GM21825 (cell line): ENCODE measurements around the gene HPS4.
"Not testable (repeated sequence)": the region's sequence is repeated elsewhere in the genome, so short reads cannot be mapped to it uniquely, and the experiment has no call there.

ENCODE experiments used
- ATAC-seq: cut with Tn5 transposase; IDR thresholded peaks from one replicate; pipeline ENCODE4 v1.9.1; 2021; ENCODE audit warnings: mild to moderate bottlenecking, moderate library complexity; ENCODE audit not compliant: unreplicated experiment

Gene HPS4

DNA sequence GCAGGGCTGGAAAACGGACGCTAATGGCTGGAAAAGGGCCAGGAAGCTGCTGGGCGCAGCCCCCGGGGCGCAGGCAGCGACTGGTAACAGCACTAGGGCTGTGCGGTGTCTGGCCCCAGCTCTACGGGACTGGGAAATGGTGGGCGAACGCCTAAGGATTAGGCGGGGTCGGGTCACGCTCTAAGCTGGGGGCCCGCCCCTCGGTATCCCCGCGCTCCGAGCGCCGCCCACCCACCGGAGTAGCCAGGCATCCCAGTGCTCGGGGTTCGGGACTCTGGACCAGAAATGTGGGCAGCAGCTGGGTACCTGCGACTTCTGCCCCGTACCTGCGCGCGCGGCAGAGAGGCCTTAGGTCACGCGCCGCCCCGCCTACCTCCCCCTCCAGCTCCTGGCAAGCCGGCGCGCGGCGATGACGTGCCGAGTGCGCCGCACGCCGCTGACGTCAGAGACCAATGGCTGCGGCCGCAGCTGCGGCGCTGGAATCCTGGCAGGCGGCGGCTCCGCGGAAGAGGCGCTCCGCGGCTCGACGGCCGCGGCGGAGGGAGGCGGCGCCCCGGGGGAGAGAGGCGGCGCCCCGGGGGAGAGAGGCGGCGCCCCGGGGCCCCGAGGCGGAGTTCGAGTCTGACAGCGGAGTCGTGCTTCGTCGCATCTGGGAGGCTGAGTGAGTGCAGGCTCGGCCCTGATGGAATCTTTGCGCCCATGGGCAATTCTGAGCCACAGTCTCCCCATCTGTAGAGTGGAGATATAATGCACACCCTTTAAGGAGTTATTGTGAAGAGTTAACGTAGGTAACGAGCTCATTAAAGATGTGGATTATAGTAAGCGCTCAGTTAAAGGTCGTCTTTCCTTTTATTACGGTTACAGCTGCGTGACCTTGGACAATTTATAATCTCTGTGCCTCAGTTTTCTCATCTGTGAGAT, at the start of gene HPS4, which contains the start of gene SRRD:
Gene HPS4 (minus strand): TSS at position 345 of the 921 bp plus-strand sequence. CDS start 2,021 bp downstream, outside the sequence.
Gene SRRD (plus strand): TSS at position 439 of the 921 bp plus-strand sequence. CDS start 14 bp downstream, at position 453.
- ATAC-seq = peak; percentile 68

GRCh38 chr22:26529345-26529744, 45.8 kb upstream of the HPS4 start:
- ATAC-seq = no peak

DNA sequence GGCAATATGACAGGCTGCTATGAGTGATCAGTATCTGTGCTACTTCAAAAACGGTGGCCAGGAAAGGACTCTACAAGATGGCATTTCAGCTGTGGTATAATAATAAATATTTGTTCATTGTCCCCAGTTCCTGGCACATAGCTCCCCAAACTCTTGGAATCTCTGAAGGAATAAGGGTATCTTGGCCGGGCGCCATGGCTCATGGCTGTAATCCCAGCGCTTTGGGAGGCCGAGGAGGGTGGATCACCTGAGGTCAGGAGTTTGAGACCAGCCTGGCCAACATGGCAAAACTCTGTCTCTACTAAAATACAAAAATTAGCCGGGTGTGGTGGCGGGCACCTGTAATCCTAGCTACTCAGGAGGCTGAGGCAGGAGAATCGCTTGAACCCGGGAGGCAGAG, 44.9 kb upstream of the HPS4 start:
- not testable (repeated sequence) for ATAC-seq

- no peak for ATAC-seq
These were observed 44.2 kb upstream of the HPS4 start for GRCh38 chr22:26527574-26528465.

DNA sequence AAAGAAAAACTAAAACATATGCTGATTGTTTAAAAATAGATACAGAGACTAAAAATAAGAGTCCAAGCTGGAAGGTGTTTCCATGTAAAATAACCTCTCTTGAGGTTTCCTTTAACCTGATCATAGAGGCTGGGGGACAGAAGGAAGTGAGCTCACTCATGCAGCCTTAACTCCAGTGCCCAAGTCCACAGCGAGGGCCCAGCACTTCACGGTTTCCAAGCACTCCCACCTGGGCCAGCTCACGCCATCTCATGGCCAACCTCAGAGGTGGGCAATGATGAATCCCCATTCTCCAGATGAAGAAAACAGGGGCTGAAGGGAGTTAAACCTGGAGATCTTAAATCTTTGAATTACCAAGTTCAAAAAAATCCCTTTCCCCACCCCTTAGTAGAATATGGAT, 43.6 kb upstream of the HPS4 start:
- ATAC-seq = no peak

DNA sequence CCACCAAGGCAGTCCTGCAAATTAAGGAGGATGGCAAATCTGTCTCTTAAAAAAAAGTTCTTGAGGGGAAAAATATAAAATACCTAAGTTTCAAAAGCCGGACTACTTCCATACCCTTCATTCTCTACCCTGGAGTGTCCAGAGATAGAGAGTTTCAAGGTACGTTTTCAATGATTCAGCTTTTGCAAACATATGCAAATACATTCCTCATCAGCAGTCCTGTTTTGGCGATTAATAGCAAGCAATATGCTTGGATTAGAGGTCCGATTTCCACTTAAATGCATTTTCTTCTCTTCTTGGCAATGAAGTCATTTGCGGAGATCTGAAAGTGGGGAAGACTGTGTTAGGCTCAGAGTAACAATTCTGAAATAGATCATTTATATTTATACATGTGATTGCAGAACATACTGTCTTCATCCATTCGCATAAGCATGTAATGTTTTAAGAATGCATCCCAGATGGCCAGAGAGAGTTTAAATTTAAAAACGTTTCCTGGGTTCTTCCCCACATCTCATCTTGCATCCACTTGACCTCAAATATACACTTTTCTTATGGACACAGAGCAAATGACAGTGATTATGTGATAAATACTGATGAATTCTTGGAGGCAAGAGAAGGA, 42.5 kb upstream of the HPS4 start:
- ATAC-seq = no peak

- ATAC-seq = no peak
These were observed 41.3 kb upstream of the HPS4 start for GRCh38 chr22:26524870-26525269.

DNA sequence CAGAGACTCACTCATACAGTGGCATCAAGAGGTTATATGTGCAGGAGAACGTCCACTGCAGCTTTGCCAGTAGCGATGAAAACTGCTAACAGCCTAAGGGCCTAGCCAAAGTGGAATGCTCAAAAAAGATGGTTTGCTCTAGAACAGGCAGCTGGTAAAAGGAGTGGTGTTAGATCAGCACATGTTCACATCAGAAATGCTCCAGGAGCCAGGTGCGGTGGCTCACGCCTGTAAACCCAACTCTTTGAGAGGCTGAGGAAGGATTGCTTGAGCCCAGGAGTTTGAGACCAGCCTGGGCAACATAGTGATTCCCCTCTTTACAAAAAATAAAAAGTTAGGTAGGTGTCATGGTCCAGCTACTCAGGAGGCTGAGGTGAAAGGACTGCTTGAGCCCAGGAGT, 39.0 kb upstream of the HPS4 start:
- no peak for ATAC-seq

DNA sequence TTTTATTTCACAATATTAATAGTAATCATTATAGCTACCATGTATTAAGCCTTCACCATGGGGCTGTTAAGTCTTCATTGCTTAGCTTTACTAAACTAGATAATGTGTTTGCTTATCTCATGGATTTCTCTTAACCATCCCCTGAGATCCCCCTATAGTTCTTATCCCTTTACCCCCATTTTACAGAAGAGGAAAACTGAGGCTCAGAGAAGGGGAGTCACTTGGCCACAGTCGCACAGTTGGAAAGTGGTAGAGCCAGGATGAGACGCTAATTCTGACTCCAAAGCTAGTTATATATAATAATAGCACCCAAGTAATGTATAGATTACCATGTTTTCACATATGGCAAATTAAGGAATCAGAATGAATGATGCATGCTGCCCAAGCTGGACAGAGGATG, 38.4 kb upstream of the HPS4 start:
- ATAC-seq = no peak

DNA sequence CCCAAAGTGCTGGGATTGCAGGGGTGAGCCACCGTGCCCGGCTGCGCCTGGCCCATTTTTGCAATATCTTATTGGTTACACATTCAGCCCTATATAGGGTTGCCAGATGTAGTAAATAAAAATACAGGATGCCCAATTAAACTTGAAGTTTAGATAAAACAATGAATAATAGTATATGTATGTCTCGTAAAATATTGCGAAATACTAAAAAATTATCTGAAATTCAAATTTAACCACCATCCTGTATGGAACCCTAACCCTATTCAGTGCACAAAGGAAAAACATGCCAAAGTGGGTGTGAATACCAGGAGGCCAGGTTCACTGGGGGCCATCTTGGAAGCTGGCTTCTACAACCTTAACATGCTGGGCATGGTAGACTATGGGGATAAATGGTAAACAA, 33.8 kb upstream of the HPS4 start:
- no peak for ATAC-seq

DNA sequence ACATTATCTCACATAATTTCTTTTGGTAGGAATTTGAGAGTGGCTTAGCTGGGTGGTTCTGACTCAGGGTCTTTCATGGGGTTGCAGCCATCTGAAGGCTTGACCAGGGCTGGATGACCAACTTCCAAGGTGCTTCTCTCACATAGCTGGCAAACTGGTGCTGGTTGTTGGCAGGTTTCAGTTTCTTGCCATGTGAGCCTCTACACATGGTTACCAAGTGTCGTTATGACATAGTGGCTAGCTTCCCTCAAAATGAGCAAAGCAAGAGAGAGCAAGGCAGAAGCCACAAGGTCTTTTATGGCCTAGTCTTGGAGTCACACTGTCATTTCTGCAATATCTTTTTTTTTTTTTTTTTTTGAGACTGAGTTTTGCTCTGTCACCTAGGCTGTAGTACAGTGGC, 32.9 kb upstream of the HPS4 start:
- ATAC-seq = no peak

DNA sequence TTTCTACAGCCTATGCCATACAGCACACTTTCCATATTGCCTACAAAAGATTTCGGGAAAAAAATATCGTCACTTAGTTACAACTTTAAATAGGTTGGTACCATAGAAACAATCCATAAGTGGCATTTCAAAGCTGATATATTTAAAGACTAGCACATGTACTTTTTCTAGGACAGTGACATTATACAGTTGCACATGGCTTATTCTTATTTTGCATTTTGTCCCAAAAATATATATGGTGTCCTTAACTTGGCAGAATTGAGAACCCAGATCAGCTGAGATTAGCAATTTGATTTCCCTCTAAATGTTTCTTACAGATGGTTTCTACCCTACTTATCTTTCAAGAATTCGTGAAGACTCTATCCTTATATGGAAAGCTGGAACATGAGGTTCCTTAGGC, 32.3 kb upstream of the HPS4 start:
- no peak for ATAC-seq

DNA sequence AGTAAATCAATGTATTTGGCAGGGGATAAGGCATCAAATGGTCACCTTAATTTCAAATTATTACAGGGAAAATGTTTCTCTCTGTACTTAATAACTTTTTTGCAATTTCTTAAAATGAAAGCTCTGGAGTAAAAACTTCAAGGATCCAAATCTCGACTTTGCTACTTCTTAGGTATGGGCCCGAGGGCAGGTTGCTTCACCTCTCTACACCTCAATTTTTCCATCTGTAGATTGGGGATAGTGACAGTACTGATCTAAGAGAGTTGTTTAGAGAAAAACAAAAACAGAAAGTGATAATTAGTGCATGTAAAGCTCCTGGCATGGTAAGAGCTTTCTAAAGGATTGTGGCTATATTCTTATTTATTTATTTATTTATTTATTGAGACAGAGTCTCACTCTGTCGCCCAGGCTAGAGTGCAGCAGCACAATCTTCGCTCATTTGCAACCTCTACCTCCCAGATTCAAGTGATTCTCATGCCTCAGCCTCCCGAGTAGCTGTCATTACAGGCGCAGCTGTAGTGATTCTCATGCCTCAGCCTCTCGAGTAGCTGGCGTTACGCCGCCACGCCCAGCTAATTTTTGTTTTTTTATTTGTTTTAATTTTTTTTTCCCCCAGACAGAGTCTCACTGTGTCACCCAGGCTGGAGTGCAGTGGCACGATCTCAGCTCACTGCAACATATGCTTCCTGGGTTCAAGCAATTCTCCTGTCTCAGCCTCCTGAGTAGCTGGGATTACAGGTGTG, 31.0 kb upstream of the HPS4 start:
- no peak for ATAC-seq

DNA sequence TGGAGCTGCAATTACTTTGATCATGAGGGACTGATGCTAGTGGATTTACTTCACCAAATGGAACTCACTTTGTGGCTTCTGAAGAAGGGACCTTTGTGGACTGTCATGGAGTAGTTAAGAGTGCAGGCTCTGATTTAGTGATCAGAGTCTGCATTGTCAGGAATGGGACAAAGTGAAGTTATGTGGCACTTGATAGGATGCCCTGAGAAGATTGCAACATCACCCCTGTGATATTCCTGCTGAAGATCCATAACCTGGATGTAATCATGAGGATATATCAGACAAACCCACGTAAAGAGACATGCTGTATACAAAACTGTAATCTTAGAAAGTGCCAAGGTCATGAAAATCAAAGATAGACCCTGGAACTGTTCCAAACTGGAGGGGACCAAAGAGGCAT, 30.3 kb upstream of the HPS4 start:
- ATAC-seq = no peak

DNA sequence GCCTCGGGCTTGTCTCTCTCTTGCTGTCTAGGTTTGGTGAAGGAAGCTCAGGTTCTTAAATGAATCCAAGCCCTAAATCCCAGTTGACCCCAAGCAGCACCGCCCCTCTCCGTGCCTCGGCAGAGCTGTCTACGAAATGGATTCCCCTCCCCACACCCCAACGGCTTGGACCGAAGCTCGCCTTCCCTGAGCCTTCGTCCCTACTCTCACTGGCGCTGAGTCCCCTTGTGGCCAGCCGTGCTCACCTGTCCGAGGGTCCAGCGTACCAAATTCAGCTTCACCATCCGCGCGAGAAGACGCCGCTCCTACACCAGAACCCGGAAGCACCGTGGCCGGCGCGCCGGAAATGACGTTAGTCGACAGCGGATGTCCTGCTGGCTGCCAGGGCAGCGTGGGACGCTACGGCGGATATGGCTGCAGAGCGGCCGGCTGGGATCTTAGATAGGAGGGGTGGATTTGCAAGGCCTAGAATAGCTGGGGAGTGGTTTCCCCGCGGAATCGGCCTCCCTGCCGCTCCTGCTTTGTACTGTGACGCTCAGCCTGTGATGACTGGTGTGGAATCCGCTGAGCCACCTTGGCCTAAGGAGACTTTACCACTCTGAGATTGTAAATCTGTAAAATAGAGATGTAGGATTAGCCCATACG, 28.7 kb upstream of the HPS4 start, which contains the start of gene TFIP11:
Gene TFIP11 (minus strand): TSS at position 325 of the 645 bp plus-strand sequence. CDS start 2,201 bp downstream, outside the sequence.
- peak; percentile 82 for ATAC-seq

DNA sequence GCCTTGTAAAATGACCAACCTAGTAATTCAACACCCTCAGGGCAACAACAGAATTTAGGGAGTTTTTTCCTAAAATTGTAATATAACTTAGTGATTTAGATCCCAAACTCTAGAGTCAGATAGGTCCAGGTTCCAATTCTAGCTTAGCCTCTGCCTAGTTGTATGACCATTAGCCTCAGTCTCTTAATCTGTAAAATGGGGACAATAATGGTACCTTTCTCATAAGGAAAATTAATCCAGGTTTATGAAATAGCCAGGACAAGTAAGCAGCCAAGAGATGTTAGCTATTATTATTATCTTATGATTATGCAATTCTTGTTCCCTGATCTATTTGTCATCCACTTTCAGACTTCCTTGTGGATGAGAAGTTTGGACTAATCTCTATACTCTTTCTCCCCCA, 24.6 kb upstream of the HPS4 start:
- no peak for ATAC-seq

- no peak for ATAC-seq
These were observed 20.2 kb upstream of the HPS4 start for GRCh38 chr22:26503758-26504157.

GRCh38 chr22:26502688-26503561, 19.3 kb upstream of the HPS4 start:
- ATAC-seq = no peak

GRCh38 chr22:26501996-26502395, 18.4 kb upstream of the HPS4 start:
- no peak for ATAC-seq
